ENCODE data around the gene DHCR7. TPM values are rescaled to one million over a fixed set of nuclear protein-coding genes. Genes with fewer than 3 reads are reported as not detected.

DHCR7 gene
- total RNA-seq, 1 donor from 2014 or later: 46.3 TPM

DNA sequence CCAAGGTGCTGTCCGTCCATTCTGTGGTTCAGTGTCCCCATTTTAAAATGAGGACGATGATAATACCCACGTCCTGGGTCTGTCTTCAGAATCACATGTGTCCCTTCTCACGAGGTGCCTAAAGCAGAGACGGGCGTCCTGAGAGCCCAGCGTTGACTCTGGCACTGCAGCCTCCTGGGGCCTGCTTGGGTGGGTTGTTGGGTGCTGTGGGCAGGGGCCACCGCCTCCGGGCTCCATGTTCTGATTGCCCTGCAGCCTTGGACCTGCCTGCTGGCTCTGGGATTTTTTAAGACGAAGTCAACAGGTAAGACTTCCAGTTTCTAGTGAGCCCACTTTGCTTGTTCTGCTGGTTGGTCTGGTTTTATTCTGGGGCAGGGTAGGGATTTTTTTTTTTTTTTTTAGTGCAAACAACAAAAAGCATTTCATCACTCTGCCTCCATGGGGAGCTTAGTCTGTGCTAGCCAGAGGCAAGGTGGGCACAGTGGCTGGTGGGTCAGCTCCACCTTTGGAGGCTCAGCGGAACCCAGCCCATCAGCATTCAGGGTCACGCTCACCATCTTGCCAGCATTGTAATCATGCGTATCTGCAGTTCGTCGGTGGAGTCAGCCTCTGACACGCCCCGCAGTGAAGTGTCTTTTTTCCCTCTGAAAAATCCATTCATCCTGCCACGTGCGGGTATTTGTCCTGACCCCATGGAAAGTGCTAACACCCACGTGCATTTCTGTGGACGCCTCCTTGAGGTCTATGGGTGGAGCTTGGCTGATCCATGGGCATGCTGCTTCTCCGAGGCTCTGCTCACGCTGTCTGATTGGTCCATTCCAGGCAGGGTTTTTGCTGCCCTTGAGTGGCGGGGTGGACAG is 33.1 kb upstream of the DHCR7 start:
- no peak for ATAC-seq
- intact Hi-C loops (cut with DNase I): no loop called here
- DNase-seq (ENCODE audit: missing footprints): peak; percentile 53

- intact Hi-C loops (cut with DNase I): no loop called here
- ATAC-seq: no peak
- DNase-seq (ENCODE audit: missing footprints): peak; percentile 42
These were observed 30.3 kb upstream of the DHCR7 start for GRCh38 chr11:71478528-71478840.

- DNase-seq (ENCODE audit: missing footprints) (peak; percentile 45), ATAC-seq (no peak)
- intact Hi-C loops (cut with DNase I): no loop called here
These were observed 29.7 kb upstream of the DHCR7 start for GRCh38 chr11:71477641-71478527.

GRCh38 chr11:71476926-71477640 is 28.9 kb upstream of the DHCR7 start:
- intact Hi-C loops (cut with DNase I): no loop called here
- ATAC-seq (no peak), DNase-seq (ENCODE audit: missing footprints) (peak; percentile 30)

GRCh38 chr11:71476031-71476430 is 27.8 kb upstream of the DHCR7 start:
- intact Hi-C loops (cut with DNase I): no loop called here
- ATAC-seq (no peak), DNase-seq (ENCODE audit: missing footprints) (peak; percentile 22)

DNA sequence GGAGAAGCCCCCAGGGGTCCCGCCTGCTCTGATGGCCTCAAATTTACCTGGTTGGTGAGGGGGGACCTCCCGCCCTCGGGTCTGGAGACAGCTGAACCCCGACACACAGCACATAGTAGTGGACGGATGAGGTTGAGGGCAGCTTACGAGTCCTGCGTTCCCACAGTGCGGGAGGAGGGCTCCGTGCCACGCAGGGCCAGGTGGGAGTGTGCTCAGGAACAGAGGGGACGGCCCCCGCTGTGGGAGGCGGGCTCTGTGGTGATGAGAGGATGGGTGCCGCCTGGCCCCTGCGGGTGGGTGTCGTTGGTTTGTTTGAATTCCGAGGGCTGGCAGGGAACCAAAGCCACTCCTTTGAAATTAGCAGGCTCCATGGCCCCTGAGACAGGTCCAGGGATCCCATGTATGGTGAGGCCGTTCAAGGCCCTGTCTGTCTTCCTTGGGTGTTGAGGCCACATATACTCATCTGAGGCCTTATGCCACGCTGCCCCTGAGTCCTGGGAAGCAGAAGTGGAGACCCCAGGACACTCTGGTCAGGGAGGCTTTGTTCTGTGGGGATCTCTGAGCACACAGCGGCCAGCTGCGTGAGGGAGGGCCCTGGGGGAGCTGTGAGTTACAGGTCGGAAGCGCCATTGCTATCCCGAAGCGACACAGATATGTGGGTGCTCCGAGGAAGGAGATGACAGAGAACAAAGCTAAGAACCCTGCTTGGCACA is 26.7 kb upstream of the DHCR7 start:
- intact Hi-C loops (cut with DNase I): no loop called here
- ATAC-seq (no peak), DNase-seq (ENCODE audit: missing footprints) (peak; percentile 62)

- ATAC-seq: no peak
- intact Hi-C loops (cut with DNase I): no loop called here
- peak; percentile 53 for DNase-seq (ENCODE audit: missing footprints)
These were observed 26.1 kb upstream of the DHCR7 start for GRCh38 chr11:71474141-71474770.

GRCh38 chr11:71473793-71474080 is 25.5 kb upstream of the DHCR7 start:
- DNase-seq (ENCODE audit: missing footprints): peak; percentile 13
- intact Hi-C loops (cut with DNase I): no loop called here

GRCh38 chr11:71472941-71473792 is 25.0 kb upstream of the DHCR7 start:
- intact Hi-C loops (cut with DNase I): no loop called here
- ATAC-seq: no peak
- peak; percentile 27 for DNase-seq (ENCODE audit: missing footprints)

More at GRCh38 chr11:71473793-71474080, 25.5 kb upstream of the DHCR7 start:
- no peak for ATAC-seq

- DNase-seq (ENCODE audit: missing footprints): peak; percentile 35
These were observed 24.2 kb upstream of the DHCR7 start for GRCh38 chr11:71472357-71472885.

GRCh38 chr11:71470946-71471345 is 22.8 kb upstream of the DHCR7 start:
- intact Hi-C loops (cut with DNase I): loop anchor here (1.0 kb wide), 1 partner anchor 12 kb away; no protein-coding TSS in a partner anchor
- ATAC-seq (no peak), DNase-seq (ENCODE audit: missing footprints) (no peak)

More at GRCh38 chr11:71472357-71472885, 24.2 kb upstream of the DHCR7 start:
- no peak for ATAC-seq
- intact Hi-C loops (cut with DNase I): no loop called here

- intact Hi-C loops (cut with DNase I): no loop called here
- DNase-seq (ENCODE audit: missing footprints) (no peak), ATAC-seq (no peak)
These were observed 19.0 kb upstream of the DHCR7 start for GRCh38 chr11:71467164-71467563.

DNA sequence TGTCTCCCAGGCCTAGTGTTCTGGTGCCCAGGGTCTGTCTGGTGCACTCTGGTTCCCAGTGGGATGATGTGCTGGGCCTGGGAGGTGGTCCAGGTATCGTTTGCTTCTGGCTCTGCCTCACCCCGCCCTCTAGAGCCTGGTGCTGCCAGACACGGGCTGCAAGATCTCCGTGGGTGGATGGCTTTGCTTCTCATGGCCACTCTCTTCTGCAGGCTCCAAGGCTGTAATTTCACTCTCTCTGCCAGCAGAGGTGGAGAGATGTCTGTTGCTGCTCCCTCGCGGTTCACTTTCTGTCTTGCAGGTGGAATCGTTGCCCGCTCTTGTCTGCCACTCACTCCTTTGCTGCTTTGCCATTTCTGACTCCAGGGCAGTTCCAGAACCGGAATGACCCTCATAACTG is 18.2 kb upstream of the DHCR7 start:
- peak; percentile 13 for DNase-seq (ENCODE audit: missing footprints)
- intact Hi-C loops (cut with DNase I): no loop called here
- no peak for ATAC-seq

- ATAC-seq (no peak), DNase-seq (ENCODE audit: missing footprints) (no peak)
- intact Hi-C loops (cut with DNase I): no loop called here
These were observed 16.9 kb upstream of the DHCR7 start for GRCh38 chr11:71465054-71465453.

- ATAC-seq (no peak), DNase-seq (ENCODE audit: missing footprints) (peak; percentile 18)
- intact Hi-C loops (cut with DNase I): no loop called here
These were observed 15.4 kb upstream of the DHCR7 start for GRCh38 chr11:71463331-71464211.

DNA sequence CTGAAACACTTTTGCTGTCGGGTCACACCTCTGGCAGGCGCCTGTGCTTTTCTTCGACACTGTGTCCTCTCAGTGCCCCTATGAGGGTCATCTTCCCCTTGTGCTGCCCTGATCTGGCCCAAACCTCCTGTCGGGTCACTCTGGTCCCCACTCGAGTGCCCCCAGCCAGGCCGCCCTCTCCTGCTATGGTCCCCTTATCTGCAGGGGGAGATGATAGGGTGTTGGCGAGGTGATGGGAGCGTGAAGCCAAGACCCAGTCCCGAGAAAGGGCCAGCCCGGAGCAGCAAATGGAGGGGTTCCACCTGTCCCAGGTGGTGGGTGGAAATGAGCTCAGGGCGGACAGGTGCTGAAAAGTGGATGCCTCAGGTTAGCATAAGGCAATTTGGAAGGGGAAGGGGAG is 14.5 kb upstream of the DHCR7 start:
- ATAC-seq: no peak
- DNase-seq (ENCODE audit: missing footprints): peak; percentile 11
- intact Hi-C loops (cut with DNase I): no loop called here
